ENCODE data around the gene JPT1. TPM values are rescaled to one million over a fixed set of nuclear protein-coding genes. Genes with fewer than 3 reads are reported as not detected.

The JPT1 gene
- total and polyA plus RNA-seq, 7 donors: 17.5 to 627 (median 19.1) TPM

GRCh38 chr17:75096082-75096625, 58.2 kb downstream of the JPT1 start:
- DNase-seq: no peak
- H3K9me3 ChIP-seq: no peaks in the 10 kb centered on the region
- H3K4me3 ChIP-seq: no peak overlapping the region
- WGBS, 2 donors: 9 to 44% methylated on average over 14 of the region's 14 CpGs
- peak overlapping the region in 1 of 4 donors; percentile 46 for H3K27ac ChIP-seq
- H3K36me3 ChIP-seq: peaks cover 0 to 13% (median 0%) of the 10 kb centered on the region in 4 donors
- intact Hi-C loops (cut with DNase I): no loop called here
- TF ChIP-seq POLR2AphosphoS5 (IDR thresholded peaks at IDR 0.05): no peak
- TF ChIP-seq CTCF (IDR thresholded peaks at IDR 0.05): no peak
- TF ChIP-seq POLR2A (IDR thresholded peaks at IDR 0.05): no peak
- H3K4me1 ChIP-seq: peaks cover 0 to 18% (median 9%) of the 10 kb centered on the region in 4 donors
- no peaks in the 10 kb centered on the region for H3K27me3 ChIP-seq

- peaks cover 0 to 24% (median 14%) of the 10 kb centered on the region in 4 donors for H3K4me1 ChIP-seq
- no peaks in the 10 kb centered on the region for H3K9me3 ChIP-seq
- DNase-seq: no peak
- no peaks in the 10 kb centered on the region for H3K27me3 ChIP-seq
- peaks cover 0 to 3% (median 0%) of the 10 kb centered on the region in 4 donors for H3K36me3 ChIP-seq
- 56 to 75% methylated on average over 16 of the region's 16 CpGs for WGBS, 2 donors
- intact Hi-C loops (cut with DNase I): no loop called here
- TF ChIP-seq POLR2A (IDR thresholded peaks at IDR 0.05): no peak
- no peak for TF ChIP-seq CTCF (IDR thresholded peaks at IDR 0.05)
- no peak for TF ChIP-seq EP300 (IDR thresholded peaks at IDR 0.05)
- TF ChIP-seq POLR2AphosphoS5 (IDR thresholded peaks at IDR 0.05): no peak
- H3K4me3 ChIP-seq: no peak overlapping the region
- no peak overlapping the region for H3K27ac ChIP-seq
These were observed 59.4 kb downstream of the JPT1 start for GRCh38 chr17:75094871-75095399.

GRCh38 chr17:75093548-75094158, 60.7 kb downstream of the JPT1 start:
- Histone ChIP-seq H3K27ac (peak overlapping the region in 2 of 4 donors; percentile 20 to 34), H3K4me1 (peaks cover 0 to 32% (median 18%) of the 10 kb centered on the region in 4 donors), H3K9me3 (no peaks in the 10 kb centered on the region), H3K27me3 (no peaks in the 10 kb centered on the region), H3K4me3 (no peak overlapping the region), H3K36me3 (no peaks in the 10 kb centered on the region)
- TF ChIP-seq POLR2A (IDR thresholded peaks at IDR 0.05): no peak
- no peak for TF ChIP-seq CTCF (IDR thresholded peaks at IDR 0.05)
- TF ChIP-seq POLR2AphosphoS5 (IDR thresholded peaks at IDR 0.05): no peak
- TF ChIP-seq EP300 (IDR thresholded peaks at IDR 0.05): no peak
- intact Hi-C loops (cut with DNase I): no loop called here
- DNase-seq: no peak
- WGBS, 2 donors: 89 to 91% methylated on average over 18 of the region's 18 CpGs

GRCh38 chr17:75091855-75092327, 62.4 kb downstream of the JPT1 start:
- H3K27me3 ChIP-seq: no peaks in the 10 kb centered on the region
- DNase-seq: no peak
- TF ChIP-seq EP300 (IDR thresholded peaks at IDR 0.05): no peak
- no peak for TF ChIP-seq CTCF (IDR thresholded peaks at IDR 0.05)
- TF ChIP-seq POLR2A (IDR thresholded peaks at IDR 0.05): peak in 1 of 2 donors; percentile 18
- no peak for TF ChIP-seq POLR2AphosphoS5 (IDR thresholded peaks at IDR 0.05)
- peaks cover 0 to 44% (median 30%) of the 10 kb centered on the region in 4 donors for H3K4me1 ChIP-seq
- intact Hi-C loops (cut with DNase I): no loop called here
- no peak overlapping the region for H3K4me3 ChIP-seq
- no peaks in the 10 kb centered on the region for H3K36me3 ChIP-seq
- 21 to 72% methylated on average over 10 of the region's 10 CpGs for WGBS, 2 donors
- no peaks in the 10 kb centered on the region for H3K9me3 ChIP-seq
- H3K27ac ChIP-seq: peak overlapping the region in 2 of 4 donors; percentile 41 to 50
